ENCODE results near the gene LRRC37A. TPM values are rescaled to one million over a fixed set of nuclear protein-coding genes. Genes with fewer than 3 reads are reported as not detected.
"Not testable (repeated sequence)": the region's sequence is repeated elsewhere in the genome, so short reads cannot be mapped to it uniquely, and the experiment has no call there.

LRRC37A gene
- total RNA-seq, 1 donor from 2014 or later: 1.4 TPM

DNA sequence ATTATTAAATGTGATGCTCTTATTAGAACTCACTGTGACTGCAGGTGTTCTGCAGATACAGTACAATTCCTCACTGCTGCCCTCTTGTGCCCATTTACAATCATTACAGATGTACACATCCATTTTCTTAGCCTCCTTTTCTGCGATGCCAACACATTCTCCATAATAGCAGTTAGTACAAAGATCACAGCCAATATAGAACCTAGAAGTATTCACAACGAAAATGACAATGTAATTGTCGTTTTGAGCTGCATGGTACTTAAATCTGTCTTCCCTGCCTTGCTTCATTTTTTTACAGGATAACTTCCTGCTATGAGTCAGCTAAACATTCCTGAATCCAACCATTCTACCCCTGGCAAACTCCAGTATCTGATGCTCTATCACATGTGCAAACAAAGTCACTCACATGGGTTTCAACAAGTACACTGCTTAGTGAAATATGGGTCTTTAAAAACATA lies 8.1 kb upstream of the LRRC37A start:
- peak; percentile 41 for DNase-seq (ENCODE audit: low read depth, low spot score)

DNA sequence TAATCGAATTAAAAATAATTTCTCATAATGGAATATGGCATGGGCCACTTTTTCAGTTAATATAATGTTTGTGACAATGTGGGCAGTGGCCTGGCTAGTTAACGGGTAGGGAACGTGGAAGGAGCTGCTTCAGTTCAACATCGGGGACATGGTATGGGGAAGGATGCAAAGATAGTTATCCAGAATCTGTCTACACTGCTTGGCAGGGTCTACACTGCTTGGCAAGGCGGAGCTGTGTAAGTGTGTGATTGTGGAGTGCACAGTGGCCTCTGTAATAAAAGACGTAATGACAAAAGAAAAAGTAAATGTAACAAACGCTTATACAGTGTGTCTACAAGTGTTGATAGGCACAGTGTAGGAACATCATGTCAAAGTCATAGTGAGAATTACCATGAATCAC lies 7.3 kb upstream of the LRRC37A start:
- not testable (repeated sequence) for DNase-seq (ENCODE audit: low read depth, low spot score)

DNA sequence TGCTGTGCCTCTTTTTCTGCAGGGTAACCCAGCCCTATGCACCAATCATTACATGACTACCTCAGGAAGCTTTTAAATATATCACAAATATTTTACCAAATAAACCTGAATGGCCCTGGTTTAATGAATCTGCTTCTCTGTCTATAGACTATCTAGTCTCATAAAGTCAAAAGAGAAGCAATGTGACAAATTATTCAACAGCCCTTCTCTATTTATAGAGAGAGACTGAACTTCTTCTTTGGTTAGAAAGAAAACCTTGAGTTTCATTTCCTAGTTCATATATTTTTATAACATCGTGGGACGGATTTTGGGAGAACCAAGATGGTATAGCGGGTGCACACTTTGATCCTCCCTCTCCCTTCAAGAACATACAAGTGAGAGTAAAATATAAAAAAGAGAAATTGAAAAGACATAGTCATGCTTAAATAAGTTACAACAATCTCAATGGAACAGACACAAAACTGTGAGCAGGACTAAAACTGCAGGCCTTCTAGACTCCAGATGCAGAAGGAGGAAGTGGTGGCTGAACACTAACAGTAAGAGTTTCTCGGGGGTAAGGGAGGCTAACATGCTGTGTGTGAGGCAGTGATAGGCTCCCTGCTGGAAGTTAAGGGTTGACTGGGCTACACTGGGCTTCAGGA lies 3.9 kb upstream of the LRRC37A start:
- DNase-seq (ENCODE audit: low read depth, low spot score): not testable (repeated sequence)

DNA sequence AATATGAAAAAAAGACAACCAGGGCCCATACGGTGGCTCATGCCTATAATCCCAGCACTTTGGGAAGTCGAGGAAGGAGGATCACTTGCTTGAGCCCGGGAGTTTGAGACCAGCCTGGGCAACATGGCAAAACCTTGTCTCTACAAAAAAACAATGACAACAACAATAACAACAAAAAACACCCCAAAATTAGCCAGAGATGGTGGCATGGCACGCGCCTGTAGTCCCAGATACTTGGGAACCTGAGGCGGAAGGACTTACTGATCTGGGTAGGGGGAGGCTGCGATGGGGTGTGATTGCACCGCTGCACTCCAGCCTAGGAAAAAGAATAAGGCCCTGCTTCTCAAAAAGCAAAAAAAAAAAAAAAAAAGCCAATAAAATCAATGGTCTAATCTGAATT lies 3.3 kb upstream of the LRRC37A start:
- not testable (repeated sequence) for DNase-seq (ENCODE audit: low read depth, low spot score)

DNA sequence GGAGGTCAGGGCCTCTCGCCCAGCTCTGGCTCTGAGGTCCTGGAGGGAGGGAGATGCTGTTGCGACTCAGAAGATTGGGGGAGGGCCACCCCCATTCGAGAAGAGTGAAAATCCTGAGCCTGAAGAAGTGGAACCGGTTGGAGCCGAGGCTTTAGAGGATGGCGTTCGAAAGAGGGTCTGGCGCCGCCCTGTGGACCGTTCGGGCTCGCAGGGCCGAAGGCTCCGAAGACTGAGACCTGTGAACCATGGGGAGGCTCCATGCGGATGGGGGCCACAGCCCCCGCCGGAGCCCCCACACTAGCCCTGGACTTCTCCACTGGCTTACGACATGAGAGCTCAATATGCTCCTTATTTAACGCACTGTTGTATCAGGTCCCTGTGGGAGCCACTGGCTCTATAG lies 46.3 kb downstream of the LRRC37A start:
- not testable (repeated sequence) for DNase-seq (ENCODE audit: low read depth, low spot score)

DNA sequence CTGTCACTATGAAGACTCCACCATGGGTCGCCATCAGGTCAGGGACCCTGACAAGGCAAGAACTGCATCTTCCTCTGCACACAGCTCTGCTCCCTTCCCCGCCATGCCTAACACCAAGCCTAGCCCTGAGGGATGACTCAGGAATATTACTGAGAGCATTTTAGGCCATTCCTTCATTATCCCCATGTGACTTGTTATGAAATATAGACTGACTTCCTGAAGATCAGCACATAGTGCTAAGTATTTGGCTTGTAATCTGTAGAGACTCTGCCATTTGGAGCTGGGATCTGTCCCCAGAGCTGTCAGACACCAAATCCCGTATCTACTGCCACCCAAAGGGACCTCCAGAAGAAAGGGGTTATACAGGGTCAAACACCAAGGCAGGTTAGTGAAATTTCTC lies 47.2 kb downstream of the LRRC37A start:
- DNase-seq (ENCODE audit: low read depth, low spot score): not testable (repeated sequence)

DNA sequence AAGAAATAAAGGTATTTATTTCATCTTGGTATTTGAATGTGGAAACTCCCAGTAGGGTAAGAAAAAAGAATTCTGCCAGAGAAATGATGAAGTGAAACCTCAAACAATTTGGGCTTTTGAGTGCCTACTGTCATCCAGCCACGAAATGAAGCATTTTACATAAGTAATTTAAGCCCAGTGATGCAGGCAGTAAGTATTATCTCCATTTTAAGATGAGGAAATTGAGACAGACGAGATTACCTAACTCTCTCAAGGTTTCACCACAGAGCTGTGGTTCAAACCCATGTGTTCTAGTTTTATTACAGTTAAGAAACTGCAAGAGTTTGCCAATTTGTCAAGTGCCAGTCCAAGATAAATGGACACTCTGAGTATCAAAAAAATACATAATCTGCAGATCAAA lies 53.4 kb downstream of the LRRC37A start:
- DNase-seq (ENCODE audit: low read depth, low spot score): not testable (repeated sequence)

DNA sequence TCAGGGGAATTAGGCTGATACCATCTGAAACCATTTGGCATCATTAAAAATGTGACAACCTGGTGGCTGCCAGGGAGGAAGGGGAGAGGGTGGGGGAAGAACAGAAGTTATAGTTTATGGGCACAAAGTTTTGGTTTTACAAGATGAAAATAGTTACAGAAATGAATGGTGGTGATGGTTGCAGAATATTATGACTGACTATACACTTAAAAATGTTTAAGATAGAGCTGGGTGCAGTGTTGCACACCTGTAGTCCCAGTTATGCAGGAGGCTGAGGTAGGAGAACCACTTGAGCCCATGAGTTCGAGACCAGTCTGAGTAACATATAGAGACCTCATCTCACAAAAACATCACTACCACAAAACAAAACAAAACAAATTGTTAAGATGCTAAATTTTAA lies 54.1 kb downstream of the LRRC37A start:
- DNase-seq (ENCODE audit: low read depth, low spot score): not testable (repeated sequence)

DNA sequence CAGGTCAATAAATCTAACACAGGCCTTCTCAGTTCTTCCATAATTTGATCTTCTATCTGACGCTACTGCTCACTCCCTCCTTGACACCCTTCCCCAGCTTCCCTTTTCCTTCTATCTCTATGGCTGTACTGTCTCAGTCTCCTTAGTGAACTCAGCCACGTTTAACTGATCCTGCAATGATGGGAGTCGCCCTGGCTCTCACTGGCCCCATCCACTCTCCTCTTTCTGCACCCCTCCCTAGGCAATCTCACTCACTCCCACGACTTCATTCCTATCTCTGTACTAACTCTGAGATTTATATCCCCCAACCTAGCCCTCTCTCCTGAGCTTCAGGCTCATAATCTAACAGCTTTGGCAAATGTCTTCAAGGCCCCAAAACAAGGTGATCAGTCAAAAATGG lies 58.9 kb downstream of the LRRC37A start:
- DNase-seq (ENCODE audit: low read depth, low spot score): not testable (repeated sequence)

DNA sequence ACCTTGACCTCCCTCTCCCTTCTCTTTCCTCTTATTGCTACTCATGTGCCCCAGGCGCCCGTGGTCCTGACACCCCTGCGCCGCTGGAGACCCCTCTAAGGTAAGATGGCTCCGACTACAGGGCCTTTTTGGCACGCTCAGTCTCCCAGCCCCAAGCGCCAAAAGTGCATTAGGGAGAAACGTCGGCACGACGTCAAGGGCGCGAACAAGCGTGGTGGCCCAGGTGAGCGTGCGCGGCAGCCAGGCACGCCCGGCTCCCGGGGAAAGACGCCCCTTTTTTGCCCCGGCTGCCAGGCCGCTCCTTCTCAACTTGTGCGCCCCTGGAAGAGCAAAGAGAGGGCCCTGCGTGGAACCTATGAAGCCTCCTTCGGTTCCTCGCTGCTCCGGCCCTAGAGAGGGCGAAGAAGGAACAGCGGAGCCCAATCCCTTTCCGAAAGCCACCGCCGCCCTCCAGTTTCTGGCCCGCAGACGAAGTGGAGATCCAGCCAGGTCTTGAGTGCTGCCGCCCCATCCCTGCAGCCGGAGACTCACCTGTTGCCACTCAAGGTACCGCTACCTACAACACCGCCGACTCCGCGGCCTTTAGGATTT lies 66.3 kb downstream of the LRRC37A start:
- not testable (repeated sequence) for DNase-seq (ENCODE audit: low read depth, low spot score)

DNA sequence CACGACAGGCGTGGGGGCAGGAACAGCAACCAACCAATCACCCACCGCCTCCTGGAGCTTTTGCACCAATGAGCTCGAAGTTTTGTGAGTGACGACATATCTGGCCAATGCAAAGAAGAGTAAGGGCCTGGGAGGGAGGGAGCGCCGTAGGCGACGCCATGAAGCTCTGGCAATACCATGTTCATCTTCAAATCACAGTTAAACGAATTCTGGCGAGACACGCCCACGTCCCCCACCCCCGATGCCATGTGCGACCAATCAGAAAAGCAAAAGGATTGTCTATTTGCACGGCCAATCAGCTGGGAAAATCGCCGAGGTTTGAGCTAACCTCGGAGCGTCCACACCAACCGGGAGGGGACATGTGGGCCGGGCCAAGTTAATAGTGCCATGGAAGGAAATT lies 66.8 kb downstream of the LRRC37A start, which contains the start of gene ARL17B:
TSS of gene ARL17B (minus strand) at position 12 of the 400 bp plus-strand sequence. CDS start 3,369 bp downstream, outside the sequence.
- DNase-seq (ENCODE audit: low read depth, low spot score): not testable (repeated sequence)

DNA sequence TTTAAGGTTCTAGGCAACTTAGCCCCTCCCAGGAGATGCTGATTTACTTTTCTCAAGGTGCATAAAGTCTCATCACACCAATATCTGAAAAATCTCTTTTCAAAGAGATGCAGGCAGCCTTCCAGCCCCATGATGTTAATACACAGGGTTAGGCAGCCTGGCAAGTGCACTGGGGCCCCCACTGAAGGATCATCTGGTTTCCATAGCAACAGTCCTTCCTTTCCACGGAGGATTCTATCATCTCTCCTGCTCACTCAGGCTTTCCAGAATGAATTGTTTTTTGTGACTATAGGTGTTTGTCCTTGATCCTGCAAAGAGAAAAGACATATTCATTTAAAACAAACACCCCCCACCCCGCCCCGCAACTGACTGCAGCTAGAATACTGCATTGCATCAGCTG lies 72.6 kb downstream of the LRRC37A start:
- DNase-seq (ENCODE audit: low read depth, low spot score): not testable (repeated sequence)

DNA sequence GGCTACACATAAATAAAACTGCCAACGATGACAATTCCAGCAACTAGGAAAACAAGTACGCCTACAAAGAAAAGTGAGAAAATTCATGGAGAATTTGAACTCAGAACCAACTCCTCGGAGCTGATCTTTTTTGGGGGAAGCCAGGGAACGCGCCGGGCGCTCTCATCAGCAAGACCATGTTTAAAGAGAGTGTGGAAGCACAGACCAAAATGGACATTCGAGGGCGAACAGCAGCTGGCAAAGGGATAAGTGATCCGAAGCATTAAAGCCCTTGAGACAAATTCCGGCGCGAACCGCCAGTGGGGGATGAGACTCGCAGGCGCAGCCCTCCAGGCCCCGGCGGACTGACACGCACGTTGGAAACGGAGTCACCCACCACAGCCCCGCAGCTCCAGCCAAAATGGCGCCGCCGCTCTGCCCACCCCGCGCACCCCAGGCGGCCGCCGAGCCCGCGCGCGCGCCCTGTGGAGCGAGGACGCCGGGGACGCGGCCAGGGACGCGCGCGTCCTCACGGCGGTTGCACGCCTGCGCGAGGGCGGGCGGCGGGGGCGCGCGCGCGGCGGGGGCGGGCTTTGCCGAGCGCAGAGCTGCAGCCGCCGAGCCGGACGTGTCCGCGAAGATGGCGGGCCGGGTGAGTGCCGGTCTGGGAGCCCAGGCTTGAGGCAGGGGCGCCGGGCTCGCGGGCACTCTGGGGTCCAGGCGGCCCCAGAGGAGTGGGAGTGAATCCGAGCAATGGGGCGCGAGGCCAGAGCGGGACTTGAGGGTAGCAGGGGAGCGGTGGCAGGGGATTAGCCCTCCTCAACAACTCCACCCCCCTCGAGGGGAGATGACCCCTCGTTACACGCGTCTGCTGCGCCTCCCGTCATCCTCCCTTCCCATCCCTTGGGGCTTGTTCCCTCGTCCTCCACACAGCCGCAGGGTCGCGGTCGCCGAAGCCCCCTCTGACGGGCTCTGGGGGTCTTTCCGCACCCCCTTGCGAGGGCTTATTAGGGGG lies 77.6 kb downstream of the LRRC37A start:
- not testable (repeated sequence) for DNase-seq (ENCODE audit: low read depth, low spot score)

DNA sequence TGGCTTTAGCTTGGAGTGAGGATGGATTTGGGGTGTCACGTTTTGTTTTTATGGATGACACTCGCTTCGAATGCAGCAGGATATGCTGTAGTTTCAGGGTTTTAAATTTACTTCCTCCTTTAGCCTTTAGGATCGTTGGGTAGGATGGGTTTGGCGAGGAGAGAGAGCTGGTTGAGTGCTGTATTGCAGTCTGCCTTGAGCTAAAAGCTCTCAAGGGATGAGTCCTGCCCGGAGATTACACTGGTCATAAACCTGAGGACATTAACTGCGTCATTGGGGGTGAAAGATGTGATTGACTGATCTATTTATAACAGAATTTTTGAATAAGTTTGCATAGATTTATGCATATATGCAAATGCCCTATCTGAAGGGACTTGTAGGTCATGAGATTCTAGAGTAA lies 78.5 kb downstream of the LRRC37A start:
- not testable (repeated sequence) for DNase-seq (ENCODE audit: low read depth, low spot score)

DNA sequence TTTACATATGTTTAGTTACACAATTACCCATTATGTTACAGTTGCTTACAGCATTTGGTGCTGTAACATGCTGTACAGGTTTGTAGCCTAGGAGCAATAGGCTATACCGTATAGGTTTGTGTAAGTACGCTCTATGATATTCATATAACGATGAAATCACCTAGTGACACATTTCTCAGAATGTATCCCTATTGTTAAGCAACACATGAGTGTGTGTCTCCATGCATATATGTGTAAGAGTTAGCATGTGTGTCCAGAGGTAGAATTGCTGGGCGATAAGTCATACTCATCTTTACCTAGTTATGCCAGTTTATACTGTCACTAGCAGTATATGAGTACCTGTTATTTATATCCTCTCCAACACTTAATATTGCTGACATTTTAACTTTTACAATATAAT lies 88.2 kb downstream of the LRRC37A start:
- not testable (repeated sequence) for DNase-seq (ENCODE audit: low read depth, low spot score)

DNA sequence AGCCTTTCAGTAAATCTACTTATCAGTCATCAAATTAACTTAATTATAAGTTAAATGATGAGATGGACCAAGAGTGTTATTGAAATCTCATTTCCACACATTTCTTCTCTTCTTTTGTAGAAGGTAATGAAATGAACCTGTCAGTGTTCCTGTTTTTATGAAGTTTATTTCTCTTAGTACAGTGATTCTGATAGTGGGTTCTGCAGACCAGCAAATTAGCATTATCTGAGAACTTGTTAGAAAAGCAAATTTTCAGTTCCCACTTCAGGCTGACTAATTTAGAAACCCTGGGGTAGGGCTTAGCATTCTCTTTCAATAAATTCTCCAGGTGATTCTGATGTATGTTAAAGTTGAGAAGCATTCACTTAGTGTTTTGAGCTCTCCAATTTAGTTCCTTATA lies 90.6 kb downstream of the LRRC37A start:
- DNase-seq (ENCODE audit: low read depth, low spot score): not testable (repeated sequence)

Other genes with a start within 250 kb of the LRRC37A start
- gene KANSL1, start 101.7 kb upstream of the LRRC37A start, total RNA-seq: 48.3 and 94.7 TPM in 2 replicates
- 2.9 and 7.9 TPM in 2 replicates for gene ARL17B, start 66.6 kb downstream of the LRRC37A start, total RNA-seq
- 2.4 and 4.2 TPM in 2 replicates for gene LRRC37A2, start 217.3 kb downstream of the LRRC37A start, total RNA-seq

All from pulmonary artery endothelial cell (primary cell).